Neutrophil (primary cell): Measurements from ENCODE around the gene CSNK1G1.

ENCODE experiments used
- H3K27ac ChIP-seq: fragments of 200-600 bp; sonication (generic); 2 replicates; pipeline ENCODE4 v1.5.1; 2016; ENCODE audit warnings: mild to moderate bottlenecking, moderate library complexity
- H3K27me3 ChIP-seq: fragments of 200-600 bp; sonication (generic); 2 replicates; pipeline ENCODE4 v1.6.0; 2016; ENCODE audit warnings: mild to moderate bottlenecking
- H3K36me3 ChIP-seq: fragments of 200-600 bp; sonication (generic); 2 replicates; pipeline ENCODE4 v1.5.1; 2017
- H3K4me1 ChIP-seq, 2 experiments: fragments of 200-600 bp in 1 of 2; sonication (generic) in 1 of 2; 1 replicate in 1 of 2; 2 replicates in 1 of 2; pipeline versions ENCODE4 v1.5.1 to v1.6.1; 2013 to 2016; ENCODE audit warnings: low read depth in 1 of 2, low read length in 1 of 2, mild to moderate bottlenecking in 1 of 2, moderate library complexity in 1 of 2; ENCODE audit not compliant: control insufficient read depth in 1 of 2, insufficient read depth in 1 of 2
- H3K4me3 ChIP-seq, 2 experiments: fragments of 200-600 bp in 1 of 2; sonication (generic) in 1 of 2; 1 replicate in 1 of 2; 2 replicates in 1 of 2; pipeline ENCODE4 v1.5.1; 2013 to 2016; ENCODE audit warnings: low read depth in 1 of 2, low read length in 1 of 2, mild to moderate bottlenecking in 1 of 2, moderate library complexity in 1 of 2
- H3K9me3 ChIP-seq: fragments of 200-600 bp; sonication (generic); 2 replicates; pipeline ENCODE4 v1.5.1; 2016
- TF ChIP-seq, protein P1 (sequence below): fragments of 200-600 bp; sonication (generic); IDR thresholded peaks from 2 replicates; pipeline ENCODE4 v1.5.1; 2016; ENCODE audit warnings: antibody characterized with exemption

CSNK1G1 gene

DNA sequence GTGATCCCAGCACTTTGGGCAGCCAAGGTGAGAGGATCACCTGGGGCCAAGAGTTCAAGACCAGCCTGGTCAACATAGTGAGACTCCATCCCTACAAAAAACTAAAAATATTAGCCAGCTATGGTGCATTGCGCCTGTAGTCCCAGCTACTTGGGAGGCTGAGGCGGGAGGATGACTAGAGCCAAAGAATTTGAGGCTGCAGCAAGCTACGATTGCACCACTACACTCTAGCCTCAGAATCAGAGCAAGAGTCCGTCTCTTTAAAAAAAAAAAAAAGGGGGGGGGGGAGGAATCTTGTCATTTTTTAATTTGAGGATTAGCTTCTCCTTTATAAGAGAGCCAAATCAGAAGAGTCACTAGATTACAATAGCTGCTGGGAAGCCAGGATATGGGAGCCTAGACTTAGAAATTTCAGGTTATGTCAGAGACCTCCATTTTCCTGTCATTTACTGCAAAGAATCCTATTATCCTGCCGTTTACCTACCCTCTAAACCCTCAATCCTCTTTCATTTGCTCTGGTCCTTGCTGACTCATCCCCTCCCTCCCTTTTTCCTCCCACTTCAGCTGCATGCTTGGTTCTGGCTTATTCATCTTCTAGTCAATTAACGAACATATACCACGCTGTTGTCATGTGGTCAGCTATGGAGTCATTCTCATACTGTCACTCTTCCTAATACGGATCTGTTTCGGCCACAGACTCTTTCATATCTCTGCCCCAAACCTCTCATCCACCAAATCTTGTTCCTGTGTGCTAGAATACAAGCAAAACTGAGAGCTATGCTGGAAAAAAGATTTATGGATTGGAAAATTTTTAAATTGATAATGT lies 109.4 kb downstream of the CSNK1G1 start:
- H3K4me3 ChIP-seq = no peak overlapping the region
- H3K27me3 ChIP-seq = no peaks in the 10 kb centered on the region
- no peak overlapping the region for H3K27ac ChIP-seq
- H3K36me3 ChIP-seq = peaks cover 10% of the 10 kb centered on the region
- no peaks in the 10 kb centered on the region for H3K4me1 ChIP-seq
- TF ChIP-seq, protein P1, sequence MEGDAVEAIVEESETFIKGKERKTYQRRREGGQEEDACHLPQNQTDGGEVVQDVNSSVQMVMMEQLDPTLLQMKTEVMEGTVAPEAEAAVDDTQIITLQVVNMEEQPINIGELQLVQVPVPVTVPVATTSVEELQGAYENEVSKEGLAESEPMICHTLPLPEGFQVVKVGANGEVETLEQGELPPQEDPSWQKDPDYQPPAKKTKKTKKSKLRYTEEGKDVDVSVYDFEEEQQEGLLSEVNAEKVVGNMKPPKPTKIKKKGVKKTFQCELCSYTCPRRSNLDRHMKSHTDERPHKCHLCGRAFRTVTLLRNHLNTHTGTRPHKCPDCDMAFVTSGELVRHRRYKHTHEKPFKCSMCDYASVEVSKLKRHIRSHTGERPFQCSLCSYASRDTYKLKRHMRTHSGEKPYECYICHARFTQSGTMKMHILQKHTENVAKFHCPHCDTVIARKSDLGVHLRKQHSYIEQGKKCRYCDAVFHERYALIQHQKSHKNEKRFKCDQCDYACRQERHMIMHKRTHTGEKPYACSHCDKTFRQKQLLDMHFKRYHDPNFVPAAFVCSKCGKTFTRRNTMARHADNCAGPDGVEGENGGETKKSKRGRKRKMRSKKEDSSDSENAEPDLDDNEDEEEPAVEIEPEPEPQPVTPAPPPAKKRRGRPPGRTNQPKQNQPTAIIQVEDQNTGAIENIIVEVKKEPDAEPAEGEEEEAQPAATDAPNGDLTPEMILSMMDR = no peak
- no peaks in the 10 kb centered on the region for H3K9me3 ChIP-seq

DNA sequence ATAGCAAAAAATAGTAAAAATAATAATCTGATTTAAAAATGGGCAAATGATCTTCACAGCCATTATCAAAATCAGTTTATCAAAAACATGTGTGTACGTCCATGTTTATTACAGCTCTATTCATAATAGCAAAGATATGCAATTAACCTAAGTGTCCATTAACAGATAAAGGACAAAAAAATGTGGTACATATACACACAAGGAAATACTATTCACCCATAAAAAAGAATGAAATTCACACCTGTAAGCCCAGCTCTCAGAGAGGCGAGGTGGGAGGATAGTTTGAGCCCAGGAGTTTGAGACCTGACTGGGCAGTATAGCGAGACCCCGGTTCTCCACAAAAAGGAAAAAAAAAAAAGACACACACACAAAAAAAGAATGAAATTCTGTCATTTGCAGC lies 110.6 kb downstream of the CSNK1G1 start:
- no peaks in the 10 kb centered on the region for H3K4me1 ChIP-seq
- H3K27ac ChIP-seq = no peak overlapping the region
- no peak overlapping the region for H3K4me3 ChIP-seq
- H3K9me3 ChIP-seq = no peaks in the 10 kb centered on the region
- TF ChIP-seq, protein P1 = no peak
- H3K36me3 ChIP-seq = peaks cover 9% of the 10 kb centered on the region
- no peaks in the 10 kb centered on the region for H3K27me3 ChIP-seq

DNA sequence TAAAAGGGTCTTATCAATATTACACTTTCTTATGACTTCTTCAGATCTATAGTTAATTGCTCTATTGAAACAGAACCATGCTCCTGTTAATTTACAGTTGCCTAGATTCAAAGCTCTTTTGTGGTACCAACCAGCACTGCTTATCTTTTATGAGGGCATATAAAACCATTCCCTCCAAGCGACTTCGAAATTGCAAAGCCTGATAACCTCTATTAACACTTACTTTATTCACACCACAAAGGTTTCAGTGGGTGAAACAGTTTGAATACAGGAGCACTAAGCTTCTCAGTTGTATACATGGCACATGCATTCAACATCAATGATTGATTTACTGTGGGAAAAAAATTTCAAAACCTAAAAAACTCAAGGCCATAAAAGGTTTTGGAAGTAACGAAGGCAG lies 118.3 kb downstream of the CSNK1G1 start:
- no peak overlapping the region for H3K27ac ChIP-seq
- H3K4me3 ChIP-seq = no peak overlapping the region
- TF ChIP-seq, protein P1 = no peak
- no peaks in the 10 kb centered on the region for H3K36me3 ChIP-seq
- no peaks in the 10 kb centered on the region for H3K27me3 ChIP-seq
- peaks cover 4 to 6% of the 10 kb centered on the region in 2 experiments for H3K4me1 ChIP-seq
- no peaks in the 10 kb centered on the region for H3K9me3 ChIP-seq

DNA sequence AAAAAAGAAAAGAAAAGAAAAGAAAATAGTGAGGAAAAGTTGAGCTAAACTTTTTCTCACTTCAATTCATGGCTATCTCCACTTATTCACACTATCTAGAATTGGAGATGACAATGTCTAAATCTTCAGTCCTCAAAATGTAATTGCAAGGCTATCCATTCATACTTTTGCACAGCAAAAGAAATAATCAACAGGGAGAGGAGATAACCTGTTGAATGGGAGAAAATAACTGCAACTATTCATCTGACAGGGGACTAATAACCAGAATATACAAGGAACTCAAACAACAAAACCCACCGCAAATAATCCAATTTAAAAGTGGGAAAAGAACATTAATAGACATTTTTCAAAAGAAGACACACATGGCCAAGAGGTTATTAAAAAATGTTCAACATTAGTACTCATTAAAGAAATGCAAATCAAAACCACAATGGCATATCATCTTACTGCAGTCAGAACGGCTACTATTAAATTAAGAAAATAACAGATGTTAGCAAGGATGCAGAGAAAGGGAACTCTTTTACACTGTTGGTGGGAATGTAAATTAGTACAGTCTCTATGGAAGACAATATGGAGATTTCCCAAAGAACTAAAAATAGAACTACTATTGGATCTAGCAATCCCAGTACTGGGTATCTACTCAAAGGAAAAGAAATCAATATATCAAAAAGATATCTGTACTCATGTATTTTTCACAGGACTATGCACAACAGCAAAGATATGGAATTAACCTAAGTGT lies 119.6 kb downstream of the CSNK1G1 start:
- Histone ChIP-seq H3K27me3 (no peaks in the 10 kb centered on the region), H3K4me1 (peaks cover 4 to 6% of the 10 kb centered on the region in 2 experiments), H3K27ac (no peak overlapping the region), H3K4me3 (no peak overlapping the region), H3K9me3 (no peaks in the 10 kb centered on the region), H3K36me3 (no peaks in the 10 kb centered on the region)
- TF ChIP-seq, protein P1 = no peak

DNA sequence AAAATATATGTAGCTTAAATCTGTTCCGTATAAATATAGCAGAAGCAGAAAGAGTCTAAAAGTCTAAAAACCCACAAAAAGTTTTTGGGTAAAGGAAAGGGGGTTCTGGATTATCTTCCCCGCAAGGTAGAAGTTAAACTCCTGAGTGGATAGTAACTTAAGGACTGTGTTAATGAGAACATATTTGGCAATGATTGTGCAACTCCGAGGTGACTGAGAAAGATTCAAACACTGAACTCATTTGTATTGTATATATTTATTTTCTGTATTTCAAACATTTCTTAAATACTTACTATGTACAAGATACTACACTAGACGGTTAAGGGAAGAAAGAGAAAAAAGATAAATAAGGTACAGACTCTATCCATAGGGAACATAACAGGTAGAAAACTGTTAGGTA lies 120.4 kb downstream of the CSNK1G1 start:
- TF ChIP-seq, protein P1 = no peak
- H3K4me1 ChIP-seq = peaks cover 4 to 6% of the 10 kb centered on the region in 2 experiments
- H3K36me3 ChIP-seq = no peaks in the 10 kb centered on the region
- no peak overlapping the region for H3K27ac ChIP-seq
- H3K27me3 ChIP-seq = no peaks in the 10 kb centered on the region
- no peak overlapping the region for H3K4me3 ChIP-seq
- no peaks in the 10 kb centered on the region for H3K9me3 ChIP-seq
